K562 (cell line): ENCODE measurements around the gene IMPA2. TPM values are rescaled to one million over a fixed set of nuclear protein-coding genes. Genes with fewer than 3 reads are reported as not detected.

Experiments used
- ATAC-seq: fragments of 200-7000 bp; cut with Tn5 transposase; 3 replicates; pipeline ENCODE4 v1.9.1; 2020; ENCODE audit warnings: moderate library complexity
- BruUV-seq: library from RNA; stranded (reverse); fragments of 400-500 nt; replicated peaks from 2 replicates; lab custom pipeline; 2021; lab: Mats Ljungman, UMichigan
- CTCF ChIA-PET: fragments of 300-600 bp; formaldehyde crosslinking; extraction: SDS; loops from one replicate; lab custom pipeline; 2021; ENCODE audit warnings: low intra/inter-chr PET ratio; lab: Yijun Ruan, JAX
- POLR2A ChIA-PET: fragments of 300-600, 350-650 bp; sonication (Branson Sonifier 250); formaldehyde crosslinking; extraction: SDS; loops from one replicate; lab custom pipeline; 2021; ENCODE audit warnings: antibody characterized with exemption, inconsistent platforms; lab: Yijun Ruan, JAX
- DNase-seq, 4 experiments: peaks; one replicate each; pipeline versions ENCODE4 v3.0.0 to v3.0.0-alpha.2; 2011 to 2018; ENCODE audit warnings: low spot score in 3 of 4, mixed read lengths in 3 of 4; ENCODE audit errors: extremely low read depth in 1 of 4
- FAIRE-seq: peaks from 2 replicates; lab custom pipeline; 2011; peaks lifted over from hg19 to GRCh38; lab: Jason Lieb, UNC
- H2AFZ ChIP-seq: 2 replicates; pipeline ENCODE4 v1.6.0; 2011; ENCODE audit warnings: low read depth, low read length, control low read depth, inconsistent platforms
- H3K27ac ChIP-seq: fragments of 200-600 bp; 3 replicates; pipeline ENCODE4 v1.8.0; 2011; ENCODE audit warnings: low read depth, mild to moderate bottlenecking, control low read depth, inconsistent platforms, low read length, moderate library complexity, mixed read lengths; ENCODE audit errors: extremely low read depth
- H3K27me3 ChIP-seq, 2 experiments: fragments of 300-600 bp in 1 of 2; 2 replicates in 1 of 2; 3 replicates in 1 of 2; pipeline versions ENCODE4 v1.6.0 to v1.8.0; 2011; ENCODE audit warnings: inconsistent platforms in 2 of 2, low read length in 2 of 2, mild to moderate bottlenecking in 1 of 2, mixed read lengths in 1 of 2, moderate library complexity in 1 of 2; ENCODE audit not compliant: control insufficient read depth in 2 of 2, insufficient read depth in 2 of 2
- H3K36me3 ChIP-seq: fragments of 300-600 bp; 3 replicates; pipeline ENCODE4 v1.8.0; 2011; ENCODE audit warnings: mild to moderate bottlenecking, low read length, inconsistent platforms; ENCODE audit not compliant: control insufficient read depth, insufficient read depth
- H3K4me1 ChIP-seq, 2 experiments: fragments of 200-600 bp in 1 of 2; replicated peaks in 1 of 2; 2 replicates in 1 of 2; 3 replicates in 1 of 2; pipeline versions ENCODE4 v1.5.1 to v1.8.0; 2011; ENCODE audit warnings: inconsistent platforms in 2 of 2, low read length in 2 of 2, mild to moderate bottlenecking in 1 of 2, mixed read lengths in 1 of 2, moderate library complexity in 1 of 2; ENCODE audit not compliant: control insufficient read depth in 2 of 2, insufficient read depth in 2 of 2
- H3K4me2 ChIP-seq: 2 replicates; pipeline ENCODE4 v1.6.1; 2011; ENCODE audit warnings: low read length, control low read depth, inconsistent platforms, mixed read lengths; ENCODE audit not compliant: insufficient read depth
- H3K4me3 ChIP-seq: fragments of 200-600 bp; sonication (generic), shearing (Covaris generic); 2 replicates; pipeline ENCODE4 v1.5.1; 2016; ENCODE audit warnings: control low read depth, inconsistent platforms
- H3K79me2 ChIP-seq: fragments of 200-600 bp; 3 replicates; pipeline ENCODE4 v1.8.0; 2011; ENCODE audit warnings: low read length, inconsistent platforms; ENCODE audit not compliant: control insufficient read depth, insufficient read depth
- H3K9ac ChIP-seq, 2 experiments: 2 replicates each; pipeline versions ENCODE4 v1.6.0 to v1.6.1; 2011; ENCODE audit warnings: low read depth in 2 of 2, low read length in 2 of 2, control low read depth in 1 of 2, inconsistent platforms in 1 of 2, mild to moderate bottlenecking in 1 of 2, mixed read lengths in 1 of 2; ENCODE audit not compliant: insufficient read depth in 1 of 2
- H3K9me1 ChIP-seq: one replicate; pipeline ENCODE4 v1.6.0; 2011; ENCODE audit warnings: inconsistent platforms, mild to moderate bottlenecking, low read length, moderate library complexity; ENCODE audit not compliant: control insufficient read depth, insufficient read depth
- H3K9me3 ChIP-seq: replicated peaks from 2 replicates; pipeline ENCODE4 v1.5.1; 2011; ENCODE audit warnings: low read depth, low read length, inconsistent platforms; ENCODE audit not compliant: control insufficient read depth, insufficient read depth
- H4K20me1 ChIP-seq: replicated peaks from 2 replicates; pipeline ENCODE4 v1.6.1; 2011; ENCODE audit warnings: low read length, inconsistent platforms, mixed read lengths; ENCODE audit not compliant: control insufficient read depth, insufficient read depth
- ADNP ChIP-seq: fragments of 200-800 bp; sonication (Bioruptor generic); IDR thresholded peaks from 2 replicates; pipeline ENCODE4 v1.6.1; 2016; ENCODE audit warnings: missing genetic modification characterization, missing compliant biosample characterization
- BMI1 ChIP-seq: fragments of 150-350 bp; IDR thresholded peaks from 2 replicates; pipeline ENCODE4 v1.6.1; 2014; ENCODE audit warnings: low read length
- CREB1 ChIP-seq, 2 experiments: sonication (generic) in 1 of 2; formaldehyde crosslinking in 1 of 2; IDR thresholded peaks; 2 replicates each; pipeline versions ENCODE4 v1.6.1 to v1.8.0; 2012 to 2022; ENCODE audit warnings: inconsistent platforms in 1 of 2, mild to moderate bottlenecking in 1 of 2, missing genetic modification reagents in 1 of 2, moderate library complexity in 1 of 2
- FOXJ2 ChIP-seq: fragments of 200-800 bp; sonication (Bioruptor generic); IDR thresholded peaks from 2 replicates; pipeline ENCODE4 v1.6.1; 2016; ENCODE audit warnings: missing genetic modification characterization, missing compliant biosample characterization
- GTF2E2 ChIP-seq: fragments of 200-800 bp; sonication (Bioruptor generic); IDR thresholded peaks from 2 replicates; pipeline ENCODE4 v1.6.1; 2016; ENCODE audit warnings: missing genetic modification characterization, missing compliant biosample characterization
- SOX6 ChIP-seq: fragments of 450-650 bp; IDR thresholded peaks from 2 replicates; pipeline ENCODE4 v1.6.1; 2014; ENCODE audit warnings: mild to moderate bottlenecking
- TGIF2 ChIP-seq: sonication (generic); formaldehyde crosslinking; IDR thresholded peaks from 2 replicates; pipeline ENCODE4 v1.8.1; 2022; ENCODE audit warnings: mild to moderate bottlenecking, missing genetic modification reagents, moderate library complexity
- XRCC3 ChIP-seq: fragments of 450-650 bp; IDR thresholded peaks from 2 replicates; pipeline ENCODE4 v1.6.1; 2017; ENCODE audit warnings: mild to moderate bottlenecking, moderate library complexity
- ZFP30 ChIP-seq: fragments of 250-450 bp; sonication (Bioruptor Pico); IDR thresholded peaks from 2 replicates; pipeline ENCODE4 v1.8.0; 2022; ENCODE audit warnings: moderate library complexity, mild to moderate bottlenecking, inconsistent platforms, borderline replicate concordance
- ZNF584 ChIP-seq: fragments of 200-800 bp; sonication (Bioruptor generic); IDR thresholded peaks from 2 replicates; pipeline ENCODE4 v1.6.1; 2016; ENCODE audit warnings: low read depth, mild to moderate bottlenecking, missing genetic modification characterization, missing compliant biosample characterization
- WGBS: fragments of 100-300 bp; shearing (Covaris generic); methylation state at CpG from one replicate; pipeline ENCODE4 v1.1.6; 2016; ENCODE audit warnings: low coverage, mixed read lengths; ENCODE audit not compliant: insufficient coverage; ENCODE audit errors: missing lambda C conversion rate; 5-methylcytosine and 5-hydroxymethylcytosine counted together
- in situ Hi-C: fragments of 300-500 bp; cut with MboI; formaldehyde crosslinking; loops from 4 replicates; pipeline ENCODE4 v1.15.0; 2018; ENCODE audit warnings: inconsistent platforms, mixed read lengths
- intact Hi-C: fragments of 100-400 bp; cut with micrococcal nuclease; formaldehyde crosslinking; loops from 2 replicates; pipeline ENCODE4 v1.14.2; 2022
- polyA plus RNA-seq, 8 experiments: library from polyadenylated mRNA; depleted of rRNA in 4 of 8; stranded (reverse) in 5 of 8; unstranded in 3 of 8; fragments of >200 nt; fragmentation: Nextera tagmentation in 2 of 8; fragmentation: Illumina TruSeq in 1 of 8; extraction: Ambion mirVana in 2 of 8; extraction: Trizol in 1 of 8; gene quantifications; 2 replicates each; pipeline versions ENCODE4 v1.2.1 to v1.2.3, GENCODE V29; 2011 to 2014; ENCODE audit warnings: inconsistent platforms in 1 of 8, missing spikeins in 1 of 8
- total RNA-seq, 7 experiments: library from RNA; depleted of rRNA in 6 of 7; stranded (reverse); fragments of >200 nt in 6 of 7; fragmentation: Illumina TruSeq in 2 of 7; extraction: Trizol in 2 of 7; gene quantifications; 2 replicates each; pipeline versions ENCODE4 v1.2.1 to v1.2.3, GENCODE V29; 2011 to 2021; ENCODE audit warnings: low replicate concordance in 1 of 7

Gene IMPA2
- total and polyA plus RNA-seq, 9 of the 15 experiments (the other 6 are each of a cell fraction or from before 2014, with no cell fraction given), result 0.62 to 11.3 (median 5.7) TPM

- FAIRE-seq, result no peak
- peak overlapping the region; percentile 79 for H3K4me2 ChIP-seq
- H3K79me2 ChIP-seq, result no peaks in the 10 kb centered on the region; the same call in 2 of the 3 replicates
- no peaks in the 10 kb centered on the region for H3K9me1 ChIP-seq
- H3K9me3 ChIP-seq, result no peaks in the 10 kb centered on the region
- intact Hi-C loops (loop anchor here (2.0 kb wide), 1 partner anchor 34 kb away; the partner anchor contains the start of gene IMPA2), in situ Hi-C loops (no loop called here)
- 2% methylated on average over 3 of the region's 3 CpGs for WGBS
- H3K4me1 ChIP-seq, result peaks cover 24 to 31% of the 10 kb centered on the region in 2 experiments; a peak in 4 of 5 replicates
- BruUV-seq, result no TSS peak
- H3K27ac ChIP-seq, result peak overlapping the region; percentile 92; the same call in 1 of the 3 replicates
- ChIA-PET CTCF (no interaction called here), POLR2A (interaction anchor here (0.7 to 1.7 kb wide), 7 partner anchors 9 to 290 kb away, joined by 3 to 8 read pairs (median 4); no protein-coding TSS in a partner anchor)
- no peaks in the 10 kb centered on the region for H4K20me1 ChIP-seq
- H2AFZ ChIP-seq, result peak overlapping the region; percentile 49
- H3K36me3 ChIP-seq, result no peaks in the 10 kb centered on the region
- H3K9ac ChIP-seq, result peak overlapping the region in 1 of 2 experiments; percentile 49; a peak in 2 of 4 replicates
- H3K27me3 ChIP-seq, result no peaks in the 10 kb centered on the region
- DNase-seq, result peak in 1 of 4 experiments; percentile 59
- ATAC-seq, result peak; percentile 42
- H3K4me3 ChIP-seq, result no peak overlapping the region
- TF ChIP-seq BMI1 (no peak), FOXJ2 (tag) (0 out of 2 replicates have a peak, but pooled peaks have one; percentile 4), ZFP30 (CRISPR knock-in tag) (no peak), ZNF584 (CRISPR knock-in tag) (0 out of 2 replicates have a peak, but pooled peaks have one; percentile 10), CREB1 (IDR thresholded peaks at IDR 0.05) (no peak), CREB1 (CRISPR knock-in tag; IDR thresholded peaks at IDR 0.05) (no peak), SOX6 (no peak), ADNP (tag) (0 out of 2 replicates have a peak, but pooled peaks have one; percentile 8), TGIF2 (CRISPR knock-in tag) (no peak), XRCC3 (no peak), GTF2E2 (tag) (0 out of 2 replicates have a peak, but pooled peaks have one; percentile 45)
Observed at GRCh38 chr18:11946756-11947155, 34.6 kb upstream of the IMPA2 start.
